OCI-LY1 (cell line): ENCODE data around the gene MCCC2.

Experiments used
- EZH2 ChIP-seq: fragments of 200-600 bp; sonication (generic), shearing (Covaris generic); IDR thresholded peaks from 2 replicates; pipeline ENCODE4 v1.8.0; 2017; ENCODE audit warnings: borderline replicate concordance, mixed run types, mild to moderate bottlenecking, antibody characterized with exemption, low read length, moderate library complexity, mixed read lengths
- TF ChIP-seq, protein P1 (sequence below): fragments of 200-600 bp; sonication (generic), shearing (Covaris generic); IDR thresholded peaks from 2 replicates; pipeline ENCODE4 v1.5.1; 2017; ENCODE audit warnings: mild to moderate bottlenecking, antibody characterized with exemption, low read length, moderate library complexity, mixed read lengths

DNA sequence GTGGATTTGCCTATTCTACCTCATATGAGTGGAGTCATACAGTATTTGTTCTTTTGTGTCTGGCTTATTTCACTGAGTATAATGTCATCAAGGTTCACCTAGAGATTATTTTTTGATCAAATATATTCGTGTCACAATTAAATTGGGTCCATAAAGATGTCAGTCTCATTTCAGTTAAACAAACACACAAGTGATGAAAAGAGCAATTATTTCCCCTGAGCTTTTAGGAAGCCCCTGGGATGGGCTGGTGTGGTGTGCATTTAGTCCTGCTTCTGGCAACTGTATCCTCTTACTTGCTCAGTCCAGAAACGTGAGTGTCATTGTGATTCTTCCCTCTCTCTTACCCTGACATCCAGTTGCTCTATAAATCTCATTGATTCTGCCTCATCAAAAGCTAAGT, 79.2 kb downstream of the MCCC2 start:
- TF ChIP-seq, protein P1, sequence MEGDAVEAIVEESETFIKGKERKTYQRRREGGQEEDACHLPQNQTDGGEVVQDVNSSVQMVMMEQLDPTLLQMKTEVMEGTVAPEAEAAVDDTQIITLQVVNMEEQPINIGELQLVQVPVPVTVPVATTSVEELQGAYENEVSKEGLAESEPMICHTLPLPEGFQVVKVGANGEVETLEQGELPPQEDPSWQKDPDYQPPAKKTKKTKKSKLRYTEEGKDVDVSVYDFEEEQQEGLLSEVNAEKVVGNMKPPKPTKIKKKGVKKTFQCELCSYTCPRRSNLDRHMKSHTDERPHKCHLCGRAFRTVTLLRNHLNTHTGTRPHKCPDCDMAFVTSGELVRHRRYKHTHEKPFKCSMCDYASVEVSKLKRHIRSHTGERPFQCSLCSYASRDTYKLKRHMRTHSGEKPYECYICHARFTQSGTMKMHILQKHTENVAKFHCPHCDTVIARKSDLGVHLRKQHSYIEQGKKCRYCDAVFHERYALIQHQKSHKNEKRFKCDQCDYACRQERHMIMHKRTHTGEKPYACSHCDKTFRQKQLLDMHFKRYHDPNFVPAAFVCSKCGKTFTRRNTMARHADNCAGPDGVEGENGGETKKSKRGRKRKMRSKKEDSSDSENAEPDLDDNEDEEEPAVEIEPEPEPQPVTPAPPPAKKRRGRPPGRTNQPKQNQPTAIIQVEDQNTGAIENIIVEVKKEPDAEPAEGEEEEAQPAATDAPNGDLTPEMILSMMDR = no peak
- TF ChIP-seq EZH2 = no peak
